ENCODE measurements around the gene ARHGEF12.

ARHGEF12 gene

GRCh38 chr11:120384476-120384875 is 48.3 kb downstream of the ARHGEF12 start:
- no peak for TF ChIP-seq CTCF (IDR thresholded peaks at IDR 0.05; ENCODE audit: insufficient read depth, low read depth, low read length, missing control alignments)

DNA sequence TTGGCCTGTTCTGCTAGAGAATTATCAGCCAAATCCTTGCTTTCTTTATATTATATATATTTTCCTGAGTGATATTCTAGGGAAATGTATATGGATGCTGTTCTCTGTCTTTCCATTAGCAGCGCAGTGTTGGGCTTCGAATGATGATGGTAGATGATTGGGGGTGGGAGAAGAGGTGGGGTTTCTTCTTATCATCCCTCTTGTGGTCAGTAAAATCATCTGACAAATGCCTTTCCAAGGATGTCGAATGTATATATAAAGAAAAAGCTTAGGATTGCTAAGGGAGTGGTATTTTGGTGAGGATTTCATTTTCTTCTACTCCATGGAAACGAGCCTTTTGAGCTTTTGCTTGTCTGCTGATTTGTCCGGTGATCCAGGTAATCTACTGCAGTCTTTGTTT is 48.9 kb downstream of the ARHGEF12 start:
- DNase-seq (ENCODE audit: low read depth): no peak
- TF ChIP-seq CTCF (IDR thresholded peaks at IDR 0.05; ENCODE audit: insufficient read depth, low read depth, low read length, missing control alignments): no peak
- H3K4me3 ChIP-seq (ENCODE audit: low read length): no peak overlapping the region

More at GRCh38 chr11:120384476-120384875, 48.3 kb downstream of the ARHGEF12 start:
- H3K4me3 ChIP-seq (ENCODE audit: low read length): no peak overlapping the region
- DNase-seq (ENCODE audit: low read depth): peak; percentile 42

DNA sequence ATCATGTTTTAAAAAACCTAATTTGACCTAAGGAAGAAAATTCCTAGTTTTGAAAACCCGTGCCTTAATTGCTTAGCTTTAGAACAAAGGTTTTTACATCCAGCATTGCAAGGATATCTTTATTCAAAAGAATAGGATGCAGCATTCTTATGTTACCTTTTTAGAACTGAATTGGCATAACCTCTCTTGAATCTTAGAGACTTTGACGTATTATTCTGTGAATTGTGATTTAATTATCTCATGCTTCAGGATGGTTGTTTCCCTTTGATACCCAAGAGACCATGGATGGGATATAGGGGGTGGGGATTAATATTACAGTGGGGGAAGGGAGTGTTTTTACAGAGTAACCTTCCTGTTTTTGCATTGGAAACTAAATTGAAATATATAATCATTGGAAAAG is 49.4 kb downstream of the ARHGEF12 start:
- H3K4me3 ChIP-seq (ENCODE audit: low read length): no peak overlapping the region
- TF ChIP-seq CTCF (IDR thresholded peaks at IDR 0.05; ENCODE audit: insufficient read depth, low read depth, low read length, missing control alignments): no peak
- no peak for DNase-seq (ENCODE audit: low read depth)

DNA sequence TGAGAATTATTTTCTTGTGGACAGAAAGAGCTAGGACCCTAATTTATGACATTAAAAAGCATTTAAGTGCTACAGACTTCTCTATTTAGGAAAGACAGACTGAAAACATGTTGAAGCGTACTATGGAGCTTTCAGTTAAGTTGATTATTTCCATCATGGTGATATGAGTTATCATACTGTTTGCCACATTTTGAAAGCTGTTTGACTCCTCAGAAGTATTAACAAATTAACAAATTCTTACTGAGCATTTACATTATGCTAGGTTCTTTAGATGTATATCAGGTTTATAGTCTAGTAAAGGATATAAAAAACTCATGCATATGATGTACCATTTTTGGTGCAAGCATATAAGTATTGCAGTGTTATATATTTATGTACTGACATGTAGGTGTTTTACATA is 50.1 kb downstream of the ARHGEF12 start:
- TF ChIP-seq CTCF (IDR thresholded peaks at IDR 0.05; ENCODE audit: insufficient read depth, low read depth, low read length, missing control alignments): no peak
- no peak overlapping the region for H3K4me3 ChIP-seq (ENCODE audit: low read length)
- no peak for DNase-seq (ENCODE audit: low read depth)

- DNase-seq (ENCODE audit: low read depth): no peak
- no peak for TF ChIP-seq CTCF (IDR thresholded peaks at IDR 0.05; ENCODE audit: insufficient read depth, low read depth, low read length, missing control alignments)
These were observed 50.7 kb downstream of the ARHGEF12 start for GRCh38 chr11:120386774-120387371.

GRCh38 chr11:120388261-120388660 is 52.0 kb downstream of the ARHGEF12 start:
- TF ChIP-seq CTCF (IDR thresholded peaks at IDR 0.05; ENCODE audit: insufficient read depth, low read depth, low read length, missing control alignments): no peak
- no peak overlapping the region for H3K4me3 ChIP-seq (ENCODE audit: low read length)
- DNase-seq (ENCODE audit: low read depth): no peak

More at GRCh38 chr11:120386774-120387371, 50.7 kb downstream of the ARHGEF12 start:
- H3K4me3 ChIP-seq (ENCODE audit: low read length): no peak overlapping the region
